Measurements from ENCODE around the gene KAT6B. TPM values are rescaled to one million over a fixed set of nuclear protein-coding genes. Genes with fewer than 3 reads are reported as not detected.
"Not testable (repeated sequence)": the region's sequence is repeated elsewhere in the genome, so short reads cannot be mapped to it uniquely, and the experiment has no call there.

KAT6B gene
- total RNA-seq, 6 experiments from 2014 or later, result 17.8 to 27.5 (median 23.6) TPM

DNA sequence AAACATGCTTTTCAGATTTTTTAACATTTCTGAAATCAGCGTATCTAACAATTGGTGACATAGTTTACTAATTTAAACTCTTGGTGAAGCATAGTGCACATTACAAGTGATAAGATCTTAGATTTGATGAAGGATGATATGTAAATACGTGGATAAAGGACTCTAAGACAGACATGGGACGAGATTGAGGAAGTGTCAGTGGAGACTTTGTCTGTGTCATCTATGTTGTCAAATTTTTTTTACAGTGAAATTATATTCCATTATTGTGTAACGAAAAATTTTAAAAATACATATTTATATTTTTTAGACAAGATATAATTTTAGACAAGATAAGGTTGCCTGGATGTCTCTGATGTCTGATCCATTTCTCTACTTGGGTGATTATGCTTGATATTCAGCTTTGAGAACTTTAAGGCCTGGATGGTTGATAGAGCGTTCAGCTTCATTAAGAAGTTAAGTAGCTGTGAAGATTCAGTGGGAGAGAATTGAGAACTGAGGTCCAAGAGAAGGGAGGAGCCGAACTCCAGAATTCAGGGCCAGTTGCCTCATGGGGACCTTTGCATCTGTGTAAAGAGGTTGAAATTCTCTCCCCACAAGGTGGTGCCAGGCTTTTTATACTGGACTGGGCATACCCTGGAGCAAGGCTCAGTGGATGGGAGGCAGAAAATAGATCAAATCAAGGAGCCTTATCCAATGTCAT, 62.7 kb downstream of the KAT6B start:
- Mint-ChIP-seq H3K4me3 (no peak overlapping the region), H3K27ac (peak overlapping the region; percentile 46), H3K36me3 (ENCODE audit: low read depth) (no peaks in the 10 kb centered on the region; the same call in 1 of the 2 replicates), H3K27me3 (ENCODE audit: insufficient read depth) (no peaks in the 10 kb centered on the region), H3K4me1 (ENCODE audit: low read depth) (peaks cover 26% of the 10 kb centered on the region), H3K9me3 (no peaks in the 10 kb centered on the region)
- TF ChIP-seq, protein P1, sequence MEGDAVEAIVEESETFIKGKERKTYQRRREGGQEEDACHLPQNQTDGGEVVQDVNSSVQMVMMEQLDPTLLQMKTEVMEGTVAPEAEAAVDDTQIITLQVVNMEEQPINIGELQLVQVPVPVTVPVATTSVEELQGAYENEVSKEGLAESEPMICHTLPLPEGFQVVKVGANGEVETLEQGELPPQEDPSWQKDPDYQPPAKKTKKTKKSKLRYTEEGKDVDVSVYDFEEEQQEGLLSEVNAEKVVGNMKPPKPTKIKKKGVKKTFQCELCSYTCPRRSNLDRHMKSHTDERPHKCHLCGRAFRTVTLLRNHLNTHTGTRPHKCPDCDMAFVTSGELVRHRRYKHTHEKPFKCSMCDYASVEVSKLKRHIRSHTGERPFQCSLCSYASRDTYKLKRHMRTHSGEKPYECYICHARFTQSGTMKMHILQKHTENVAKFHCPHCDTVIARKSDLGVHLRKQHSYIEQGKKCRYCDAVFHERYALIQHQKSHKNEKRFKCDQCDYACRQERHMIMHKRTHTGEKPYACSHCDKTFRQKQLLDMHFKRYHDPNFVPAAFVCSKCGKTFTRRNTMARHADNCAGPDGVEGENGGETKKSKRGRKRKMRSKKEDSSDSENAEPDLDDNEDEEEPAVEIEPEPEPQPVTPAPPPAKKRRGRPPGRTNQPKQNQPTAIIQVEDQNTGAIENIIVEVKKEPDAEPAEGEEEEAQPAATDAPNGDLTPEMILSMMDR (IDR thresholded peaks at IDR 0.05), result peak; percentile 48
- peak; percentile 18 for DNase-seq

DNA sequence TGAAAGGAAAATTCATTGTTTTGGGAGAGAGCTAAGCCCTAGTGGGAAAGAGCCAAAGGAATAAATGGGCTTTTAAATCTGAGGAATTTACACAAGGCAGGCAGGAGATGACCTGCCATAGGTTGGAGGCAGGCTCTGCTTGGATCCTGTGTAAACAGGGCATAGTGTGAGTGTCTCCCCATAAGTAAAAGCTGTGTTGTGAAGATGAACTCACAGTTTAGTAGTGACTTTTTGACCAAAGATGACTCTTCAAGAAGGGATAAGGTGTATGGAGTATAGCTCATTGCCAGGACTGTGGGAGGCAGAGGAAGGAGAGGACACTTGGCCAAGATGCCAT, 63.2 kb downstream of the KAT6B start:
- no peaks in the 10 kb centered on the region for H3K9me3 Mint-ChIP-seq
- peak overlapping the region; percentile 46 for H3K27ac Mint-ChIP-seq

DNA sequence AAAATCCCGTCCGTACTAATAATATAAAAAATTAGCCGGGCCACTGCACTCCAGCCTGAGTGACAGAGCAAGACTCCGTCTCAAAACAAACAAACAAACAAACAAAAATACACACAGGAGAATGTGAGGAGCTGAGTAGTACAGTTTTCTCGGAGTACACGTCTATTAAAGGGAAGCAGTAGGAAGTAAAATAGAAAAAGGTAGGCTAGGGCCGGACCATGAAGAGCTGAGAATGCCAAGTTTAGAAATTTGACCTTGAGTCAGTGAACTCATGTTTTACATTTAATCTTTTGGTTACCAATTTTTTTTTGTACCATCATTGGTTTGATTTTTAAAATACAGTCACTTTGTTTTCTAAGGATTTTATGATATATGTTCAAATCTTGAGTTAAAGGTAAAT, 64.1 kb downstream of the KAT6B start:
- TF ChIP-seq, protein P1 (IDR thresholded peaks at IDR 0.05), result no peak
- H3K4me1 Mint-ChIP-seq (ENCODE audit: low read depth), result peaks cover 24% of the 10 kb centered on the region
- H3K9me3 Mint-ChIP-seq, result no peaks in the 10 kb centered on the region
- no peak overlapping the region for H3K27ac Mint-ChIP-seq
- no peaks in the 10 kb centered on the region; the same call in 1 of the 2 replicates for H3K27me3 Mint-ChIP-seq (ENCODE audit: insufficient read depth)
- H3K4me3 Mint-ChIP-seq, result no peak overlapping the region
- no peak for DNase-seq
- no peaks in the 10 kb centered on the region; the same call in 1 of the 2 replicates for H3K36me3 Mint-ChIP-seq (ENCODE audit: low read depth)

More for the DNA sequence above, 63.2 kb downstream of the KAT6B start:
- H3K4me3 Mint-ChIP-seq, result no peak overlapping the region
- TF ChIP-seq, protein P1 (IDR thresholded peaks at IDR 0.05), result no peak
- no peak for DNase-seq
- no peaks in the 10 kb centered on the region; the same call in 1 of the 2 replicates for H3K36me3 Mint-ChIP-seq (ENCODE audit: low read depth)
- no peaks in the 10 kb centered on the region; the same call in 1 of the 2 replicates for H3K27me3 Mint-ChIP-seq (ENCODE audit: insufficient read depth)
- H3K4me1 Mint-ChIP-seq (ENCODE audit: low read depth), result peaks cover 24% of the 10 kb centered on the region

DNA sequence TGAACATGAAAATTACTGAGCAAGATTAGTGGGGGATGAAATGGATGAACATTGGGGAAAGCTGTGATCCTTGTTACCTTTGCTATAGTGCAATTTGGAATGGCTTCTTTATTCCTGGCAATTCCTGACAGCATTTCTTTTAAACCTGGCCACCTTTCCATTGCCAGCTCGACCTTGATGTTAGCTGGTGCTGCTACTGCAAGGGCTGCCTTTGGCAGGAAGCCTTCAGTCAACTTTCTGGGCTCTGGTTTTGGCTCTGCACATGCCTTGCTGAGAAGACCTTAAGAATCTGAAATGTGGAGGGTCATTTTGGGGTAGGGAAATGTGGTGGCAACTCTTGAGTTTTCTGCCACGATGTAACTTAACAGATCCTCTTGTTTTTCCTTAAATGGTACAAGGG, 64.7 kb downstream of the KAT6B start:
- Mint-ChIP-seq H3K9me3 (no peaks in the 10 kb centered on the region), H3K36me3 (ENCODE audit: low read depth) (peaks cover 5% of the 10 kb centered on the region; the same call in 1 of the 2 replicates), H3K4me1 (ENCODE audit: low read depth) (peaks cover 30% of the 10 kb centered on the region), H3K27me3 (ENCODE audit: insufficient read depth) (no peaks in the 10 kb centered on the region; the same call in 1 of the 2 replicates), H3K27ac (no peak overlapping the region), H3K4me3 (no peak overlapping the region)
- TF ChIP-seq, protein P1 (IDR thresholded peaks at IDR 0.05), result no peak
- no peak for DNase-seq

DNA sequence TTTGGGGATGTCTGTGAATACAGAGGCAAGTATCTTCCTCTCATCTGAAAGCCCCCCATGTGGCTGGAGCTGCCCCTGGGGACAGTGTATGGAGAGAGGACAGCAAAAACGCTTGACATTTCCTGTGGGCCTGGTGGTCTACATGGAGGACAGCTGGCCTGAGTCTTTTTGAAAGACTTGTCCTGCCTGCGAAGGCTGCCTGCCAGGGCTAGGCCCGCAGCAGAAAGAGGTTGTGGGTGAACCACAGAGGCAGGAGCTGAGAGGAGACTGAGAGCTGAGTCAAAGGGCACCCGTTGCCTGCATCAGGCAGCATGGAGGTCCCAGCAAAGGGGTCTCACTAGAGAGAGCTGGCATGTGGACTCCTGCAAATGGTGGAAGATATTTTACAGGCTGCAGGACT, 66.4 kb downstream of the KAT6B start:
- Mint-ChIP-seq H3K27ac (no peak overlapping the region), H3K36me3 (ENCODE audit: low read depth) (peaks cover 5% of the 10 kb centered on the region; the same call in 1 of the 2 replicates), H3K4me1 (ENCODE audit: low read depth) (peaks cover 46% of the 10 kb centered on the region), H3K27me3 (ENCODE audit: insufficient read depth) (no peaks in the 10 kb centered on the region; the same call in 1 of the 2 replicates), H3K9me3 (no peaks in the 10 kb centered on the region), H3K4me3 (no peak overlapping the region)
- no peak for DNase-seq
- TF ChIP-seq, protein P1 (IDR thresholded peaks at IDR 0.05), result no peak

DNA sequence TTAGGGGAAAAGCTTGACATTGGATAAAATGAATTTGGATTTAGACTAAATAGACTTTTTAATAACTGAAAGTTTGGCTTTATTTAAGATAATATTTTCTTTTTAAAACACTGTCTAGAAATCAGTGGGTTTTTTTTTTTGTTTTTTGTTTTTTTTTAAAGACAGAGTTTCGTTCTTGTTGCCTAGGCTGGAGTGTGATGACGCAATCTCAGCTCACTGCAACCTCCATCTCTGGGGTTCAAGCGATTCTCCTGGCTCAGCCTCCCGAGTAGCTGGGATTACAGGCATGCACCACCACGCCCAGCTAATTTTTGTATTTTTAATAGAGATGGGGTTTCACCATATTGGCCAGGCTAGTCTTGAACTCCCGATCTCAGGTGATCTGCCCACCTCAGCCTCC, 66.9 kb downstream of the KAT6B start:
- H3K9me3 Mint-ChIP-seq; H3K27ac Mint-ChIP-seq; H3K27me3 Mint-ChIP-seq (ENCODE audit: insufficient read depth); H3K4me3 Mint-ChIP-seq; DNase-seq; H3K36me3 Mint-ChIP-seq (ENCODE audit: low read depth): not testable (repeated sequence)
- peaks cover 51% of the 10 kb centered on the region for H3K4me1 Mint-ChIP-seq (ENCODE audit: low read depth)
